OCI-LY7 (cell line): Measurements from ENCODE around the gene RIIAD1. TPM values are rescaled to one million over a fixed set of nuclear protein-coding genes. Genes with fewer than 3 reads are reported as not detected.
"Not testable (repeated sequence)": the region's sequence is repeated elsewhere in the genome, so short reads cannot be mapped to it uniquely, and the experiment has no call there.

ENCODE experiments used
- BruUV-seq: library from RNA; stranded (reverse); fragments of 400-500 nt; replicated peaks from 2 replicates; lab custom pipeline; 2021; lab: Mats Ljungman, UMichigan
- CTCF ChIA-PET: fragments of 300-600 bp; sonication (Branson Sonifier 250); formaldehyde crosslinking; loops from one replicate; lab custom pipeline; 2022; ENCODE audit warnings: antibody characterized with exemption; ENCODE audit not compliant: unreplicated experiment; lab: Charles Lee
- POLR2A ChIA-PET: fragments of 300-600 bp; sonication (Branson Sonifier 250); formaldehyde crosslinking; loops from one replicate; lab custom pipeline; 2022; ENCODE audit warnings: antibody characterized with exemption; lab: Charles Lee
- DNase-seq: peaks from one replicate; pipeline ENCODE4 v3.0.0-alpha.2; 2015; ENCODE audit warnings: low spot score
- H2AFZ ChIP-seq: fragments of 200-600 bp; sonication (generic), shearing (Covaris generic); 2 replicates; pipeline ENCODE4 v1.6.1; 2014; ENCODE audit warnings: mild to moderate bottlenecking, antibody characterized with exemption, low read length, moderate library complexity
- H3K27ac ChIP-seq: fragments of 200-600 bp; sonication (generic); 2 replicates; pipeline ENCODE4 v1.5.1; 2014; ENCODE audit warnings: mixed run types, low read depth, mild to moderate bottlenecking, moderate library complexity, low read length, inconsistent platforms; ENCODE audit not compliant: poor library complexity, severe bottlenecking
- H3K36me3 ChIP-seq: fragments of 200-600 bp; sonication (generic); 2 replicates; pipeline ENCODE4 v1.6.1; 2014; ENCODE audit warnings: mild to moderate bottlenecking, antibody characterized with exemption, low read length, moderate library complexity, mixed read lengths; ENCODE audit not compliant: insufficient read depth
- H3K4me1 ChIP-seq: fragments of 200-600 bp; sonication (generic); 2 replicates; pipeline ENCODE4 v1.5.1; 2014; ENCODE audit warnings: mild to moderate bottlenecking, low read length; ENCODE audit not compliant: insufficient read depth, poor library complexity, severe bottlenecking
- H3K4me2 ChIP-seq: fragments of 200-600 bp; sonication (generic); 2 replicates; pipeline ENCODE4 v1.6.1; 2014; ENCODE audit warnings: mild to moderate bottlenecking, low read length
- H3K4me3 ChIP-seq: fragments of 200-600 bp; sonication (generic); 2 replicates; pipeline ENCODE4 v1.5.1; 2014; ENCODE audit warnings: mild to moderate bottlenecking, low read depth, low read length; ENCODE audit not compliant: poor library complexity, severe bottlenecking
- H3K79me2 ChIP-seq: fragments of 200-600 bp; sonication (generic); 2 replicates; pipeline ENCODE4 v1.6.1; 2016; ENCODE audit warnings: low read depth, mild to moderate bottlenecking, low read length, moderate library complexity, mixed read lengths; ENCODE audit not compliant: insufficient read depth
- H3K9me2 ChIP-seq: fragments of 200-600 bp; sonication (generic); 2 replicates; pipeline ENCODE4 v1.6.1; 2016; ENCODE audit warnings: mild to moderate bottlenecking, low read length, mixed read lengths; ENCODE audit not compliant: insufficient read depth
- H3K9me3 ChIP-seq: fragments of 200-600 bp; sonication (generic); 2 replicates; pipeline ENCODE4 v1.6.1; 2014; ENCODE audit warnings: mild to moderate bottlenecking, mixed run types, low read length, mixed read lengths
- H4K20me1 ChIP-seq: fragments of 200-600 bp; sonication (generic); 2 replicates; pipeline ENCODE4 v1.6.1; 2014; ENCODE audit warnings: mild to moderate bottlenecking, antibody characterized with exemption, low read length, moderate library complexity, mixed read lengths; ENCODE audit not compliant: insufficient read depth
- CTCF ChIP-seq: fragments of 200-600 bp; sonication (generic); conservative IDR thresholded peaks from 2 replicates; pipeline ENCODE4 v1.5.1; 2014; ENCODE audit warnings: mild to moderate bottlenecking, antibody characterized with exemption, low read length, moderate library complexity, mixed read lengths
- EZH2phosphoT487 ChIP-seq: fragments of 200-600 bp; sonication (generic); IDR thresholded peaks from 2 replicates; pipeline ENCODE4 v1.6.1; 2018; ENCODE audit warnings: low read depth, borderline replicate concordance, mild to moderate bottlenecking, mixed run types, antibody characterized with exemption, low read length, moderate library complexity, mixed read lengths
- intact Hi-C: fragments of 100-400 bp; cut with micrococcal nuclease; formaldehyde crosslinking; loops from one replicate; pipeline ENCODE4 v1.10.0; 2022; ENCODE audit not compliant: unreplicated experiment
- total RNA-seq, 2 experiments: library from RNA; depleted of rRNA in 1 of 2; stranded (reverse); fragments of >200 nt in 1 of 2; shearing (Covaris generic) in 1 of 2; gene quantifications; 2 replicates each; pipeline ENCODE4 v1.2.3, GENCODE V29; 2014 to 2022

The RIIAD1 gene
- total RNA-seq, 2 experiments from 2014 or later, result not detected

GRCh38 chr1:151680391-151680790 lies 40.9 kb upstream of the RIIAD1 start:
- POLR2A ChIA-PET, result no interaction called here
- intact Hi-C loops, result no loop called here
- H3K36me3 ChIP-seq, result peaks cover 19% of the 10 kb centered on the region; the same call in 1 of the 2 replicates
- H3K27ac ChIP-seq, result no peak overlapping the region
- H3K9me3 ChIP-seq, result no peaks in the 10 kb centered on the region
- CTCF ChIA-PET, result no interaction called here
- H3K4me3 ChIP-seq, result no peak overlapping the region
- no peak overlapping the region for H3K4me2 ChIP-seq
- DNase-seq, result no peak
- no peaks in the 10 kb centered on the region for H3K9me2 ChIP-seq
- H3K79me2 ChIP-seq, result no peaks in the 10 kb centered on the region
- no TSS peak for BruUV-seq
- no peaks in the 10 kb centered on the region for H3K4me1 ChIP-seq
- no peak overlapping the region for H2AFZ ChIP-seq
- TF ChIP-seq EZH2phosphoT487 (no peak), CTCF (no peak)
- H4K20me1 ChIP-seq, result no peaks in the 10 kb centered on the region

- Histone ChIP-seq H3K36me3 (peaks cover 21% of the 10 kb centered on the region; the same call in 1 of the 2 replicates), H3K27ac (no peak overlapping the region), H2AFZ (no peak overlapping the region), H3K4me3 (no peak overlapping the region), H3K9me3 (no peaks in the 10 kb centered on the region), H3K79me2 (no peaks in the 10 kb centered on the region), H3K4me1 (no peaks in the 10 kb centered on the region), H3K9me2 (no peaks in the 10 kb centered on the region), H4K20me1 (no peaks in the 10 kb centered on the region), H3K4me2 (no peak overlapping the region)
- ChIA-PET POLR2A (interaction anchor here (0.7 kb wide), 1 partner anchor 196 kb away, joined by 3 read pairs; no protein-coding TSS in a partner anchor), CTCF (no interaction called here)
- no TSS peak for BruUV-seq
- intact Hi-C loops, result no loop called here
- TF ChIP-seq CTCF, result no peak
- no peak for TF ChIP-seq EZH2phosphoT487
- DNase-seq, result no peak
Measured at GRCh38 chr1:151680826-151681225, 40.5 kb upstream of the RIIAD1 start.

- DNase-seq, result no peak
- Histone ChIP-seq H3K27ac (no peak overlapping the region), H3K79me2 (no peaks in the 10 kb centered on the region), H3K9me2 (no peaks in the 10 kb centered on the region), H3K9me3 (no peaks in the 10 kb centered on the region), H3K4me3 (no peak overlapping the region), H3K36me3 (peaks cover 21% of the 10 kb centered on the region; the same call in 1 of the 2 replicates), H3K4me2 (no peak overlapping the region), H4K20me1 (no peaks in the 10 kb centered on the region), H2AFZ (no peak overlapping the region), H3K4me1 (no peaks in the 10 kb centered on the region)
- CTCF ChIA-PET, result no interaction called here
- POLR2A ChIA-PET, result interaction anchor here (1.0 kb wide), 1 partner anchor 218 kb away, joined by 4 read pairs; no protein-coding TSS in a partner anchor
- no TSS peak for BruUV-seq
- TF ChIP-seq CTCF (no peak), EZH2phosphoT487 (no peak)
- intact Hi-C loops, result no loop called here
Measured at GRCh38 chr1:151681923-151682322, 39.4 kb upstream of the RIIAD1 start.

GRCh38 chr1:151682901-151683300 lies 38.4 kb upstream of the RIIAD1 start:
- peaks cover 19% of the 10 kb centered on the region; the same call in 1 of the 2 replicates for H3K36me3 ChIP-seq
- H3K9me2 ChIP-seq, BruUV-seq, DNase-seq, H3K4me3 ChIP-seq, H2AFZ ChIP-seq, H3K27ac ChIP-seq, H4K20me1 ChIP-seq, intact Hi-C loops, POLR2A ChIA-PET, H3K9me3 ChIP-seq, H3K79me2 ChIP-seq, CTCF ChIA-PET, H3K4me2 ChIP-seq, H3K4me1 ChIP-seq: not testable (repeated sequence)
